A673 (cell line): ENCODE measurements around the gene MRPL22. TPM values are rescaled to one million over a fixed set of nuclear protein-coding genes. Genes with fewer than 3 reads are reported as not detected.

Experiments used
- BruUV-seq: library from RNA; stranded (reverse); fragments of 400-500 nt; replicated peaks from 2 replicates; lab custom pipeline; 2021; lab: Mats Ljungman, UMichigan
- CTCF ChIA-PET: fragments of 300-600 bp; sonication (Branson Sonifier 250); formaldehyde crosslinking; loops from one replicate; lab custom pipeline; 2022; ENCODE audit warnings: antibody characterized with exemption; lab: Charles Lee
- POLR2A ChIA-PET: fragments of 300-600 bp; sonication (Branson Sonifier 250); formaldehyde crosslinking; loops from one replicate; lab custom pipeline; 2022; ENCODE audit warnings: antibody characterized with exemption; ENCODE audit not compliant: low non-redundant PET; lab: Charles Lee
- DNase-seq: peaks from one replicate; pipeline ENCODE4 v3.0.0-alpha.2; 2015; ENCODE audit warnings: low spot score
- H3K27ac ChIP-seq: fragments of 200-600 bp; sonication (generic); 2 replicates; pipeline ENCODE4 v1.5.1; 2016; ENCODE audit warnings: mixed run types, low read depth, mild to moderate bottlenecking, mixed read lengths, antibody characterized with exemption, low read length; ENCODE audit not compliant: poor library complexity, severe bottlenecking
- H3K27me3 ChIP-seq: fragments of 200-600 bp; sonication (generic); replicated peaks from 2 replicates; pipeline ENCODE4 v1.6.1; 2017; ENCODE audit warnings: mixed run types, low read depth, mild to moderate bottlenecking, mixed read lengths, antibody characterized with exemption, low read length; ENCODE audit not compliant: insufficient read depth, poor library complexity
- H3K36me3 ChIP-seq: fragments of 200-600 bp; sonication (generic); 2 replicates; pipeline ENCODE4 v1.6.1; 2016; ENCODE audit warnings: mixed run types, mild to moderate bottlenecking, mixed read lengths, antibody characterized with exemption, low read length; ENCODE audit not compliant: insufficient read depth, poor library complexity, severe bottlenecking
- H3K4me1 ChIP-seq: fragments of 200-600 bp; sonication (generic); 2 replicates; pipeline ENCODE4 v1.6.1; 2017; ENCODE audit warnings: mixed run types, mild to moderate bottlenecking, mixed read lengths, antibody characterized with exemption, low read length; ENCODE audit not compliant: insufficient read depth, poor library complexity, severe bottlenecking
- H3K4me3 ChIP-seq: fragments of 200-600 bp; sonication (generic); 2 replicates; pipeline ENCODE4 v1.5.1; 2016; ENCODE audit warnings: low read depth, mixed run types, mild to moderate bottlenecking, mixed read lengths, low read length; ENCODE audit not compliant: poor library complexity, severe bottlenecking
- H3K9me3 ChIP-seq: fragments of 200-600 bp; sonication (generic); 2 replicates; pipeline ENCODE4 v1.6.1; 2016; ENCODE audit warnings: mixed run types, low read depth, mild to moderate bottlenecking, mixed read lengths, antibody characterized with exemption, low read length; ENCODE audit not compliant: poor library complexity, severe bottlenecking
- CTCF ChIP-seq: fragments of 300-800, 200-600 bp; sonication (generic); conservative IDR thresholded peaks from 2 replicates; pipeline ENCODE4 v1.5.1; 2017; ENCODE audit warnings: low read depth, mild to moderate bottlenecking, antibody characterized with exemption, low read length, moderate library complexity, mixed read lengths
- EZH2 ChIP-seq: fragments of 200-600 bp; sonication (generic); IDR thresholded peaks from 2 replicates; pipeline ENCODE4 v1.6.1; 2017; ENCODE audit warnings: borderline replicate concordance, low read depth, mild to moderate bottlenecking, mixed read lengths, antibody characterized with exemption, low read length; ENCODE audit not compliant: poor library complexity, severe bottlenecking
- intact Hi-C: fragments of 100-400 bp; cut with micrococcal nuclease; formaldehyde crosslinking; loops from one replicate; pipeline ENCODE4 v1.10.0; 2022; ENCODE audit not compliant: unreplicated experiment
- total RNA-seq: library from RNA; stranded (reverse); gene quantifications from 2 replicates; pipeline ENCODE4 v1.2.3, GENCODE V29; 2021

The MRPL22 gene
- total RNA-seq, 1 experiment from 2014 or later: 143 TPM

GRCh38 chr5:154899151-154899816, 41.6 kb upstream of the MRPL22 start:
- no peaks in the 10 kb centered on the region for H3K27me3 ChIP-seq
- POLR2A ChIA-PET: no interaction called here
- H3K36me3 ChIP-seq: peaks cover 89% of the 10 kb centered on the region
- no peaks in the 10 kb centered on the region for H3K4me1 ChIP-seq
- H3K4me3 ChIP-seq: no peak overlapping the region
- DNase-seq: no peak
- CTCF ChIA-PET: no interaction called here
- H3K9me3 ChIP-seq: no peaks in the 10 kb centered on the region
- no peak for TF ChIP-seq EZH2
- TF ChIP-seq CTCF: no peak
- H3K27ac ChIP-seq: peak overlapping the region; percentile 50
- intact Hi-C loops: no loop called here
- no TSS peak for BruUV-seq

DNA sequence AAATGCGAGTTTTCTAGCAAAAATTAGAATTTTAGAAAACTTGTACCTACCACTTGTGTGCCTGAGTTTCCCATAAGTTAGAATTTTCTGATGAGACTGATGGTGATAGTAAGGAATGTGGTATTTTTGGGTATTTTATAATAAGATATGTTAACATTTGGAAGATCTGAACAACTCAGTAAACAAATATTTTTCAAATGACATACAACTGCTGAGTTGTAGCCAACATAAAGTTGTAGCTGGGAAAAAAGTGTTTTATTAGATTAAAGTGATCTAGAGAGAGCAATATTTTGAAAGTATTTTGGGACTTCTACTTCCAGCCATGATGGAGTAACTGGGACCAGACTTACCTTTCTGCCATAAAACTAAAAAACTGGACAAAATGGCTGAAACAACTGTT, 40.8 kb upstream of the MRPL22 start:
- no peaks in the 10 kb centered on the region for H3K27me3 ChIP-seq
- intact Hi-C loops: no loop called here
- CTCF ChIA-PET: no interaction called here
- POLR2A ChIA-PET: no interaction called here
- peaks cover 94% of the 10 kb centered on the region for H3K36me3 ChIP-seq
- no peak for DNase-seq
- H3K4me3 ChIP-seq: no peak overlapping the region
- TF ChIP-seq CTCF (no peak), EZH2 (no peak)
- H3K9me3 ChIP-seq: no peaks in the 10 kb centered on the region
- H3K27ac ChIP-seq: no peak overlapping the region
- no TSS peak for BruUV-seq
- H3K4me1 ChIP-seq: no peaks in the 10 kb centered on the region

DNA sequence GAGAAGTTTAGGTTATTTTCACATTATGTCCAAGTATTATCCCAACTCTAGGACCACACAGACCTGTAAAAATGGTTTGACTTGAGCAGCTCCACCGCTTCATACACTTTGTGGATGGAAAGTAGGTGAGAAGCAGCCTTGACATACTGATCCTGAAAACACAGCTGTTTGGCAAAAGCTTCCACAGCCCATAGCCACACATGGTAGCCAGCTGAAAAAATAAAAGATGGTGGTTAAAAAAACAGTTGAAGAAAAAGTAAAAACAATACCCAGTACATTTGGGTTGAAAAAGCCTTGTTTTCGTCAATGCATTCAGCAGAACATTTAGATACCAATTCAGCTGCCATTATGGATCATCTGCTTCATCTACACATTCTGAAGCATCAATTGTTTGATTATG, 39.6 kb upstream of the MRPL22 start:
- no peak for DNase-seq
- Histone ChIP-seq H3K9me3 (no peaks in the 10 kb centered on the region), H3K4me1 (no peaks in the 10 kb centered on the region), H3K4me3 (no peak overlapping the region), H3K27me3 (no peaks in the 10 kb centered on the region), H3K36me3 (peaks cover 93% of the 10 kb centered on the region), H3K27ac (no peak overlapping the region)
- intact Hi-C loops: no loop called here
- TF ChIP-seq CTCF (no peak), EZH2 (no peak)
- ChIA-PET POLR2A (no interaction called here), CTCF (no interaction called here)
- BruUV-seq: no TSS peak
